A673 (cell line): ENCODE results near the gene NECTIN1. TPM values are rescaled to one million over a fixed set of nuclear protein-coding genes. Genes with fewer than 3 reads are reported as not detected.

Experiments used
- BruUV-seq: library from RNA; stranded (reverse); fragments of 400-500 nt; replicated peaks from 2 replicates; lab custom pipeline; 2021; lab: Mats Ljungman, UMichigan
- CTCF ChIA-PET: fragments of 300-600 bp; sonication (Branson Sonifier 250); formaldehyde crosslinking; loops from one replicate; lab custom pipeline; 2022; ENCODE audit warnings: antibody characterized with exemption; lab: Charles Lee
- POLR2A ChIA-PET: fragments of 300-600 bp; sonication (Branson Sonifier 250); formaldehyde crosslinking; loops from one replicate; lab custom pipeline; 2022; ENCODE audit warnings: antibody characterized with exemption; ENCODE audit not compliant: low non-redundant PET; lab: Charles Lee
- DNase-seq: peaks from one replicate; pipeline ENCODE4 v3.0.0-alpha.2; 2015; ENCODE audit warnings: low spot score
- H3K27ac ChIP-seq: fragments of 200-600 bp; sonication (generic); 2 replicates; pipeline ENCODE4 v1.5.1; 2016; ENCODE audit warnings: mixed run types, low read depth, mild to moderate bottlenecking, mixed read lengths, antibody characterized with exemption, low read length; ENCODE audit not compliant: poor library complexity, severe bottlenecking
- H3K27me3 ChIP-seq: fragments of 200-600 bp; sonication (generic); replicated peaks from 2 replicates; pipeline ENCODE4 v1.6.1; 2017; ENCODE audit warnings: mixed run types, low read depth, mild to moderate bottlenecking, mixed read lengths, antibody characterized with exemption, low read length; ENCODE audit not compliant: insufficient read depth, poor library complexity
- H3K36me3 ChIP-seq: fragments of 200-600 bp; sonication (generic); 2 replicates; pipeline ENCODE4 v1.6.1; 2016; ENCODE audit warnings: mixed run types, mild to moderate bottlenecking, mixed read lengths, antibody characterized with exemption, low read length; ENCODE audit not compliant: insufficient read depth, poor library complexity, severe bottlenecking
- H3K4me1 ChIP-seq: fragments of 200-600 bp; sonication (generic); 2 replicates; pipeline ENCODE4 v1.6.1; 2017; ENCODE audit warnings: mixed run types, mild to moderate bottlenecking, mixed read lengths, antibody characterized with exemption, low read length; ENCODE audit not compliant: insufficient read depth, poor library complexity, severe bottlenecking
- H3K4me3 ChIP-seq: fragments of 200-600 bp; sonication (generic); 2 replicates; pipeline ENCODE4 v1.5.1; 2016; ENCODE audit warnings: low read depth, mixed run types, mild to moderate bottlenecking, mixed read lengths, low read length; ENCODE audit not compliant: poor library complexity, severe bottlenecking
- H3K9me3 ChIP-seq: fragments of 200-600 bp; sonication (generic); 2 replicates; pipeline ENCODE4 v1.6.1; 2016; ENCODE audit warnings: mixed run types, low read depth, mild to moderate bottlenecking, mixed read lengths, antibody characterized with exemption, low read length; ENCODE audit not compliant: poor library complexity, severe bottlenecking
- CTCF ChIP-seq: fragments of 300-800, 200-600 bp; sonication (generic); conservative IDR thresholded peaks from 2 replicates; pipeline ENCODE4 v1.5.1; 2017; ENCODE audit warnings: low read depth, mild to moderate bottlenecking, antibody characterized with exemption, low read length, moderate library complexity, mixed read lengths
- EZH2 ChIP-seq: fragments of 200-600 bp; sonication (generic); IDR thresholded peaks from 2 replicates; pipeline ENCODE4 v1.6.1; 2017; ENCODE audit warnings: borderline replicate concordance, low read depth, mild to moderate bottlenecking, mixed read lengths, antibody characterized with exemption, low read length; ENCODE audit not compliant: poor library complexity, severe bottlenecking
- intact Hi-C: fragments of 100-400 bp; cut with micrococcal nuclease; formaldehyde crosslinking; loops from one replicate; pipeline ENCODE4 v1.10.0; 2022; ENCODE audit not compliant: unreplicated experiment
- total RNA-seq: library from RNA; stranded (reverse); gene quantifications from 2 replicates; pipeline ENCODE4 v1.2.3, GENCODE V29; 2021

Gene NECTIN1
- total RNA-seq, 1 experiment from 2014 or later = 10.1 TPM

GRCh38 chr11:119686177-119686882 is 42.7 kb downstream of the NECTIN1 start:
- intact Hi-C loops = no loop called here
- Histone ChIP-seq H3K27ac (no peak overlapping the region), H3K9me3 (no peaks in the 10 kb centered on the region), H3K36me3 (no peaks in the 10 kb centered on the region), H3K4me3 (no peak overlapping the region), H3K4me1 (no peaks in the 10 kb centered on the region), H3K27me3 (no peaks in the 10 kb centered on the region)
- TF ChIP-seq EZH2 = no peak
- no peak for TF ChIP-seq CTCF
- POLR2A ChIA-PET = no interaction called here
- no peak for DNase-seq
- BruUV-seq = no TSS peak
- CTCF ChIA-PET = no interaction called here

- H3K4me1 ChIP-seq = no peaks in the 10 kb centered on the region
- H3K27ac ChIP-seq = no peak overlapping the region
- CTCF ChIA-PET = no interaction called here
- no peak for DNase-seq
- no peaks in the 10 kb centered on the region for H3K27me3 ChIP-seq
- H3K36me3 ChIP-seq = no peaks in the 10 kb centered on the region
- no peaks in the 10 kb centered on the region for H3K9me3 ChIP-seq
- no TSS peak for BruUV-seq
- TF ChIP-seq CTCF (no peak), EZH2 (no peak)
- no peak overlapping the region for H3K4me3 ChIP-seq
- intact Hi-C loops = no loop called here
- POLR2A ChIA-PET = no interaction called here
Measured at GRCh38 chr11:119685111-119685746, 43.8 kb downstream of the NECTIN1 start.

GRCh38 chr11:119684361-119685110 is 44.5 kb downstream of the NECTIN1 start:
- BruUV-seq = no TSS peak
- CTCF ChIA-PET = interaction anchor here (0.6 kb wide), 1 partner anchor 27 kb away, joined by 4 read pairs; no protein-coding TSS in a partner anchor
- Histone ChIP-seq H3K36me3 (no peaks in the 10 kb centered on the region), H3K27me3 (no peaks in the 10 kb centered on the region), H3K4me3 (no peak overlapping the region), H3K27ac (no peak overlapping the region), H3K4me1 (no peaks in the 10 kb centered on the region), H3K9me3 (no peaks in the 10 kb centered on the region)
- intact Hi-C loops = no loop called here
- POLR2A ChIA-PET = no interaction called here
- no peak for DNase-seq
- TF ChIP-seq EZH2 = no peak
- TF ChIP-seq CTCF = no peak
